22Rv1 (cell line): ENCODE measurements around the gene HDLBP.

ENCODE experiments used
- CTCF ChIP-seq: fragments of 450-650 bp; IDR thresholded peaks from 2 replicates; pipeline ENCODE4 v1.5.1; 2017; ENCODE audit warnings: mild to moderate bottlenecking
- ZFX ChIP-seq: fragments of 450-650 bp; IDR thresholded peaks from 2 replicates; pipeline ENCODE4 v1.6.1; 2017; ENCODE audit warnings: antibody characterized with exemption, borderline replicate concordance

GRCh38 chr2:241224018-241224850, 91.2 kb downstream of the HDLBP start:
- TF ChIP-seq CTCF = no peak
- no peak for TF ChIP-seq ZFX
